GM21390 (cell line): ENCODE measurements around the gene RRP12.
A peak's percentile ranks its signal among the peaks of the same experiment; 100 is the strongest.
"Not testable (repeated sequence)": the region's sequence is repeated elsewhere in the genome, so short reads cannot be mapped to it uniquely, and the experiment has no call there.

Source experiments
- ATAC-seq: cut with Tn5 transposase; IDR thresholded peaks from one replicate; pipeline ENCODE4 v1.9.1; 2021; ENCODE audit not compliant: unreplicated experiment

RRP12 gene, protein sequence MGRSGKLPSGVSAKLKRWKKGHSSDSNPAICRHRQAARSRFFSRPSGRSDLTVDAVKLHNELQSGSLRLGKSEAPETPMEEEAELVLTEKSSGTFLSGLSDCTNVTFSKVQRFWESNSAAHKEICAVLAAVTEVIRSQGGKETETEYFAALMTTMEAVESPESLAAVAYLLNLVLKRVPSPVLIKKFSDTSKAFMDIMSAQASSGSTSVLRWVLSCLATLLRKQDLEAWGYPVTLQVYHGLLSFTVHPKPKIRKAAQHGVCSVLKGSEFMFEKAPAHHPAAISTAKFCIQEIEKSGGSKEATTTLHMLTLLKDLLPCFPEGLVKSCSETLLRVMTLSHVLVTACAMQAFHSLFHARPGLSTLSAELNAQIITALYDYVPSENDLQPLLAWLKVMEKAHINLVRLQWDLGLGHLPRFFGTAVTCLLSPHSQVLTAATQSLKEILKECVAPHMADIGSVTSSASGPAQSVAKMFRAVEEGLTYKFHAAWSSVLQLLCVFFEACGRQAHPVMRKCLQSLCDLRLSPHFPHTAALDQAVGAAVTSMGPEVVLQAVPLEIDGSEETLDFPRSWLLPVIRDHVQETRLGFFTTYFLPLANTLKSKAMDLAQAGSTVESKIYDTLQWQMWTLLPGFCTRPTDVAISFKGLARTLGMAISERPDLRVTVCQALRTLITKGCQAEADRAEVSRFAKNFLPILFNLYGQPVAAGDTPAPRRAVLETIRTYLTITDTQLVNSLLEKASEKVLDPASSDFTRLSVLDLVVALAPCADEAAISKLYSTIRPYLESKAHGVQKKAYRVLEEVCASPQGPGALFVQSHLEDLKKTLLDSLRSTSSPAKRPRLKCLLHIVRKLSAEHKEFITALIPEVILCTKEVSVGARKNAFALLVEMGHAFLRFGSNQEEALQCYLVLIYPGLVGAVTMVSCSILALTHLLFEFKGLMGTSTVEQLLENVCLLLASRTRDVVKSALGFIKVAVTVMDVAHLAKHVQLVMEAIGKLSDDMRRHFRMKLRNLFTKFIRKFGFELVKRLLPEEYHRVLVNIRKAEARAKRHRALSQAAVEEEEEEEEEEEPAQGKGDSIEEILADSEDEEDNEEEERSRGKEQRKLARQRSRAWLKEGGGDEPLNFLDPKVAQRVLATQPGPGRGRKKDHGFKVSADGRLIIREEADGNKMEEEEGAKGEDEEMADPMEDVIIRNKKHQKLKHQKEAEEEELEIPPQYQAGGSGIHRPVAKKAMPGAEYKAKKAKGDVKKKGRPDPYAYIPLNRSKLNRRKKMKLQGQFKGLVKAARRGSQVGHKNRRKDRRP (N-terminal part only)

GRCh38 chr10:97400665-97401454, at the start of gene RRP12:
Gene RRP12 (minus strand): TSS chr10:97401340. CDS start chr10:97401231, 109 bp downstream.
- ATAC-seq, result peak; percentile 99

DNA sequence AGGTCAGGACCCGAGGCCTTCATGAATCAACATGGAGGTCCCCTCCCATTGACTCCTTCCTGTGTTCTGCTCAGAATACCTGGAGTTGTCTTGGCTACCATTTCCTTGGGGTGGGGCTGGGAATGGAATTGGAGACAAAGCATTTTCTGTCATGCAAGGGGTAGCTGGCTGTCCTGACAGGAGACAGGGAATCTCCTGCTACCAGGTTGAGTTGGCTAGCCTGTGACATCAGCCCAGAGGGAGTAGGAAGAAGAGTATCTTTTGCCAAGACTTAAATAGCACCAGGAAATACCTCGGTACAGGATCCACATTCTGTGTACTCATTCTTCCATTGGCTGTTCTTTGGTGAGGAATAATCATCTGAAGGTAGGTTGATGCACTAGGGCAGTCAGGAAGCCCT, 49.7 kb upstream of the RRP12 start:
- no peak for ATAC-seq

GRCh38 chr10:97445722-97446639, 44.8 kb upstream of the RRP12 start, which contains the start of the genes EXOSC1 and ZDHHC16:
Gene EXOSC1 (minus strand): TSS chr10:97446006. CDS start chr10:97445985, 21 bp downstream.
Gene ZDHHC16 (plus strand): TSS chr10:97446175. CDS start chr10:97451676, 5,501 bp downstream.
- ATAC-seq, result peak; percentile 96

DNA sequence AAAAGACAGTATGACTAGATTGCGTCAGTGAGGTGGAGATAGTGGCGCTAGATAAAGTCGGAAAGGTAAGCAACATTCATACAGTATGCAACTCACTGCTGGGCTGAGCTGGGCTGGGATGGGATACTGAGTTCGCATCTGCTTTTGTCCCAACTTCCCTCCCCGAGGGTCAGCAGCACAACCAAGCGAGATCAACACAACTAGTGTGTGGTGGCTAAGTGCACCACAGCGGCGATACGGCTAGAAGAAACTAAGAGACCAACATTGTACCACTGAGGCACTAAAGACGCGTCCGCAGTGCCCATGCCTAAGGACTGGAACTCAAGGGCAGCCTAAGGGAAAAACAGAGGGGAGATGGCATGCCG, 44.2 kb upstream of the RRP12 start:
- ATAC-seq, result no peak

DNA sequence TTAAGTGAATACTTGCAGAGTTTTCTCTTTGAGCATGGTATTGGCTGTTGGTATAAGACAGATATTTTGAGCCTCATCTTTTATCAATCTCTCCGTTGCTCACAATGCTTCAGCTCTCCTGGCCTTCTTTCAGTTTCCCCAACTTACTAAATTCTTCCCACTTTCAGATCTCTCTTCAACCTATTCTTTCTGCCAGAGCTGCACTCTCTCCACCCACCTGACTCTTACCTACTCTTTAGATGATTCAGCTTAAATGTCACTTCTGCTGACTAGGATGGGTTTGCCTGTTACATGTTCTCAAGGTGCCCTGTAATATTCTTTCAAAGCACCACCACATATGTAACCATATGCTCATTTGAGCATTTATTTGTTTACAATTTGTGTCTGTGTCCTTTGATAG, 43.1 kb upstream of the RRP12 start:
- no peak for ATAC-seq

DNA sequence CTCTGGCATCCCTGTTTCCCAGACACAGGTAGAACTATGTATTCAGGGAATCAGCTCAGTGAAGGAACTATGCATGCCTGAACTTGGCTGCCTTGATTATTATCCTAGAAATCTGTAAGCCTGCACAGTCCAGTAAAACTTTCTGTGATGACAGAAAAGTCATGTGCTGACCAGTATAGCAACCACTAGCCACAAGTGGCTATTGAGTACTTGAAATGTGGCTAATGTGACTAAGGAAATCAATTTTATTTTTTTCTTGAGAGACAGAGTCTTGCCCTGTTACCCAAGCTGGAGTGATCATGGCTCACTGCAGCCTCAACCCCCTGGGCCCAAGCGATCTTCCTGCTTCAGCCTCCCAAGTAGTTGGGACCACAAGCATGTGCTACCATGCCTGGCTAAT, 41.1 kb upstream of the RRP12 start:
- ATAC-seq, result no peak

DNA sequence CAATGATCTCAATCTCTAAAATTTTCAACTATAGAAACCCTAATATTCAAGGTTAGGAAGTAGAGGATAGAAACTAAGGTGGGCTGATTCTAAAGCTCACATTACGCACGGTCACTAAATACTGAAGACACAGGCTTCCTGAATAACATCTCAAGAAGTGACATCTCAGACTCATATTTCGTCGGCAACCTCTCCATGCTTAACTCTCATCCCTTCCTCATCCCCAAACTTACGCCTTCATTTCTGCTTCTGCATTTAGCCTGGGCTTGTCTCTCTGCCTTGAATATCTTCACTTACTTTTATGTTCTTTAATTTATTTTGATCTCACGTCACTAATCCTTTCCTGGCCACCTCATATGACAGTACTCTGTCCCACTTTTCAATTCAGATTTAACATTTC, 34.1 kb upstream of the RRP12 start:
- no peak for ATAC-seq

- no peak for ATAC-seq
Measured at GRCh38 chr10:97434557-97434956, 33.4 kb upstream of the RRP12 start.

GRCh38 chr10:97434055-97434454, 32.9 kb upstream of the RRP12 start:
- ATAC-seq, result no peak

DNA sequence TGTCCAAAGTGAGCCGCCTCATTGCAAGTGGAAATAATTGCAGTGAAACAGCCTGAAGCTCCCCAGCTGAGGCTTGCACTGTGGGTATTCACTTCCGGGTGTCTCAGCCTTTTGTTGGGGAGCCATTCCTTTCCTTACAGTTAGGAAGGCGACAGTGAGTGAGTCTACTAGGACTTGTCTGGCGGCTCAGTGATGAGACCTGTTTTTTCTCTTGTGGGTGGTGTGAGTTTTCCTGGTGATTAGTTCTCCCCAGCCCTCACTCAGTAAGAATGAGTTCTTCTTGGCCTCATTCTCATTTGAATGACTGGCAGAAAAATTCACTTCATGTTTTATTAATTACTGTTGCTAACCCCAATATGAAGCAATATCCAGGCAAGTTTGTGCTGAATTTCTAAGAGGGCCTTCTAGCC, 27.4 kb upstream of the RRP12 start:
- ATAC-seq, result no peak

DNA sequence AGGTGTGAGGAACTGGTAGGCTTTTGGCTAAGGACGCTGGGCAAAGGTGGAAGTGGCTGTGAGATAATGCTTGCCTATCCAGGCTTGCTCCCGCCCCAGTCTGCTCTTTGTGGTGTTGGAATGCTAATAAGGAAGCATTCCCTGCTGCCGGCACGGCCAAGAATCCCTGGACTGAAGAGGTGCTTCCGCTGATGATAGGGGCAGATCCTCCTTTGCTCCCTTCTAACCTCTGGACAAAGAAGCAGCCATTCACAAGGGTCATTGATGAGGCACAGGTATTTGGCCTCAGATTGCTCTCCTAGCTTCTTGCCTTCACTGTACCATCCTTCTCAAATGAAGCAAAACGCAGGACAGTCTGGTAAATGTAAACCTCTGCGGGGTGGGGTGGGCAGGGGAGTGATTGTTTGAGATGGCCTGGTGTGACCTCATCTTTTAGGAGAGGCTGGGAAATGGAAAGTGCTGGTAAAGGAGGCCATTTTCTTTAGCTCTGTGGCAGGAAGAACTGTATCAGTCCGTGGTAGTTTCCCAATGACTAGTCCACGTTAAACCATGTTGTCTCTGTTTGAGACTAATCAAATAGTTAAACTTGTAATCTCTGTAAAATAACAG, 26.5 kb upstream of the RRP12 start:
- no peak for ATAC-seq

GRCh38 chr10:97426776-97427570, 25.8 kb upstream of the RRP12 start:
- no peak for ATAC-seq

DNA sequence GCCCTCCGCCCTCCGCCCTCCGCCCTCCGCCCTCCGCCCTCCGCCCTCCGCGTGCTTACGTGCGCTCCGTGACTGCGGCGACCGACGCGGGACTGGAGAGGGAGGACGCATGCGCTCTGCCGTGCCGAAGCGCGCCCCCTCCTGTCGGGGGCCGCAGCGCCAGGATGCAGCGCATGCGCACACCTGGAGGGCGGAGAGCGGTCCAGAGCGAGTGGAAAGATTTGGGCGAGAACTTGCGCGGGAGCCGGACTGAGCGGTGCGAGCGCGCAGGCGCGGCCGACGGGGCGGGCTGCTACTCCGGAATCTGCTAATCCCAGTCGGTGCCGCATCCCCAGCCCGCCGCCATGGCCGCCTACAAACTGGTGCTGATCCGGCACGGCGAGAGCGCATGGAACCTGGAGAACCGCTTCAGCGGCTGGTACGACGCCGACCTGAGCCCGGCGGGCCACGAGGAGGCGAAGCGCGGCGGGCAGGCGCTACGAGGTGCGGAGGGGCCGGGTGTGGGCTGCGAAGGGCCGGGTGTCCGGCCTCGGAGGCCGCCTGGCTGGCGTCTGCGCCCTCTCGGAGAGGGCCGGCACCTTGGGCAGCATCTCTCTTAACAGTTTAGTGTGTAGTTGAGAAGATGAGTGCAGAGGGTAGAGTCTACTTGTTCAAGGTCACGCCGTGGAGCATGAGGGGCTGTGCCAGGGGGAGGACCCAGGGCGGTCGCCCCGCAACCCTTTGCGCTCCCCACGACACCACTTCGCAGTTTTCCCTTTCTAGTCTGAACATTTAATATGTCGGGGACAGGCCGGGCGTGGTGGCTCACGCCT, 25.0 kb upstream of the RRP12 start, which contains the start of gene PGAM1:
Gene PGAM1 (plus strand): TSS at position 228 of the 812 bp plus-strand sequence. CDS start 117 bp downstream, at position 345.
- peak; percentile 82 for ATAC-seq

DNA sequence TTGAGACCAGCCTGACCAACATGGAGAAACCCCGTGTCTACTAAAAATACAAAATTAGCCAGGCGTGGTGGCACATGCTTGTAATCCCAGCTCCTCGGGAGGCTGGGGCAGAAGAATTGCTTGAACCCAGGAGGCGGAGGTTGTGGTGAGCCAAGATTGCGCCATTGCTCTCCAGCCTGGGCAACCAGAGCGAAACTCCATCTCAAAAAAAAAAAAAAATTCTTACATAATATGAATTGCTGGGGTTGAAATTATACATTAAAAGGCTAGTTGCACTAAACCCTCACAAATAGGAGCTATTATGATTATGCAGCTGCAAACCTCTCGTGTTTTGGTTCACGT, 22.6 kb upstream of the RRP12 start:
- ATAC-seq, result not testable (repeated sequence)

- ATAC-seq, result no peak
Measured at GRCh38 chr10:97416565-97416964, 15.4 kb upstream of the RRP12 start.

DNA sequence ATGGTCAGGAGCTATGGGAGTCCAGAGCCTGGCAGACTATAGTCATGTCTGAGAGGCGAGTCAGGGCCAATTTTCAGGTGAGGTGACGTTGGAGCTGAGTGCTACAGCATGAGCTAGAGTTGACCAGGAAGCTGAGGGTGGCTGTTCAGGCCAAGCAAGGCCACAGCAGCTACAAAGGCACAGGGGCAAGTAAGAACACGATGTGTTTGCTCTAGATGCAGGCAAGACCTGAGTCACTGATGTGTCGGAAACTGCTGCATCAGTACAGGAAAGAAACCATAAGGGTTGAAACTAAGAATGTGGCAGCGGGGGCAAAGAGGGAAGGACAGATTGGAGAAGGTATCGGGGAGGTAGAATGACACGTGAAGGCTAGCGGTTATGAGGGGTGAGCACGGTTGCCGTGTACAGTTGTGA, 11.8 kb upstream of the RRP12 start:
- ATAC-seq, result no peak

DNA sequence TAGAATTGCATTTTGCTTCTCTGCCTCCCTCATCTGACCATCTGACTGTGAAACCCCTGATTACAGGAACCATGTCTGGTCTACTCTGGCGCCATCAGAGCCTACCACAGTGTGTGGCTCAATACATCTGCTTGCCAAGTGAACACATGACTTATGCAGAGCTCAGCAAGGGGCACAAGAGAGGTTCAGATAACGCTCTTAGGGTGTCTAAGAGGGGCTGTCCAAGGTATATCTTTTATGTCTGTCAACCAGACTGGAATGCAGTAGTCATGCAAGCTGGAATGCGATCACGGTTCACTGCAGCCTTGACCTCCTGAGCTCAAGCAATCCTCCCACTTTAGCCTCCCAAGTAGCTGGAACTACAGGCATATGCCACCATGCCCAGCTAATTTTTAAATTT, 10.3 kb upstream of the RRP12 start:
- no peak for ATAC-seq
